Activated T-helper 1 cell treated with Interleukin-2 at 50 U/mL for 16 hours (primary cell): ENCODE data around the gene AMER3.

Source experiments
- DNase-seq: peaks from one replicate; pipeline ENCODE4 v3.0.0-alpha.2; 2020; ENCODE audit warnings: low read depth

AMER3 gene

GRCh38 chr2:130756053-130756873, 923 bp downstream of the AMER3 start:
- DNase-seq = no peak

GRCh38 chr2:130756874-130757668, 1.7 kb downstream of the AMER3 start:
- DNase-seq = no peak

- DNase-seq = no peak
Measured at GRCh38 chr2:130759906-130760753, 4.8 kb downstream of the AMER3 start.

- DNase-seq = no peak
Measured at GRCh38 chr2:130760754-130761751, 5.7 kb downstream of the AMER3 start.

GRCh38 chr2:130762031-130762909, 6.9 kb downstream of the AMER3 start:
- DNase-seq = no peak

- DNase-seq = no peak
Measured at GRCh38 chr2:130762910-130763385, 7.6 kb downstream of the AMER3 start.

GRCh38 chr2:130763405-130763804, 8.1 kb downstream of the AMER3 start:
- DNase-seq = no peak

- DNase-seq = no peak
Measured at GRCh38 chr2:130764035-130764820, 8.9 kb downstream of the AMER3 start.

GRCh38 chr2:130764821-130765115, 9.4 kb downstream of the AMER3 start:
- DNase-seq = no peak

- no peak for DNase-seq
Measured at GRCh38 chr2:130765464-130765863, 10.1 kb downstream of the AMER3 start.

- DNase-seq = no peak
Measured at GRCh38 chr2:130766037-130766436, 10.7 kb downstream of the AMER3 start.

GRCh38 chr2:130766711-130767407, 11.5 kb downstream of the AMER3 start:
- DNase-seq = no peak

- no peak for DNase-seq
Measured at GRCh38 chr2:130767408-130767775, 12.1 kb downstream of the AMER3 start.

- DNase-seq = no peak
Measured at GRCh38 chr2:130768191-130768855, 13.0 kb downstream of the AMER3 start.

- no peak for DNase-seq
Measured at GRCh38 chr2:130769343-130769907, 14.1 kb downstream of the AMER3 start.

GRCh38 chr2:130776550-130776949, 21.2 kb downstream of the AMER3 start:
- no peak for DNase-seq

- DNase-seq = no peak
Measured at GRCh38 chr2:130778781-130779180, 23.4 kb downstream of the AMER3 start.
